ENCODE data around the gene KIF19. TPM values are rescaled to one million over a fixed set of nuclear protein-coding genes. Genes with fewer than 3 reads are reported as not detected.

The KIF19 gene
- polyA plus RNA-seq, 1 experiment, result not detected

DNA sequence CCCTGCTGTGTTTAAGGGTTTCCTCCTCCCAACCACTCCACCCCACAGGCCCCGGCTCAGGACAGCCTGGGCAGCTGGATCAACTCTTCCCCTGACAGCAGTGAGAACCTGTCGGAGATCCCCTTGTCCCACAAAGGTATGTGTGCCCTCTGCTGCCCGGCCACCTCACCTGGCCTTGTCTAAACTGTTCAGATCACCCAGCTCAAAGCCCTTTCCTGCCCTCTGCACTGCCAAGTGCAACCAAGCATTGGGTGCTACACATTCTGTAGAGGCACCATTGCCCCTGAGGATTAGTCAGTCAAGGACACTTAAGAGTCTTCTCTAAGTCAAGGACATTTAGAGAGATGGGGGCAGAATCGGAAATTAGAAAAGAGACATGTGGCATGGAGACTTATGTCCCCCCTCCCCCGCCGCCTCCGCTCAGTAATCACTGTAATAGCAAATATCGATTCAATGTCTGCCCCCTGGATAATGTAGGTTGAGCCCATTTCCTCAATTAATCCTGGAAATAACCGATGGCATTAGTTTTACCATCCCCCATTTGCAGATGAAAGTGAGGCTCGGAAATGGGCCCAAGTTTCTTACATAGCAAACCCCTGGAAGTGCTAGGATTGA, 27.5 kb downstream of the KIF19 start:
- ChIA-PET CTCF (interaction anchor here (1.1 to 1.4 kb wide), 2 partner anchors 14 to 91 kb away, joined by 3 read pairs; partner anchors contain the start of gene GPR142), POLR2A (no interaction called here)
- H3K36me3 ChIP-seq (ENCODE audit: control insufficient read depth, insufficient read depth, low read length), result no peaks in the 10 kb centered on the region
- no peak for DNase-seq (ENCODE audit: low read depth)
- peaks cover 2% of the 10 kb centered on the region for H3K27me3 ChIP-seq (ENCODE audit: control insufficient read depth, insufficient read depth, low read length)
- no peak overlapping the region for H3K4me3 ChIP-seq (ENCODE audit: low read depth, low read length)
- TF ChIP-seq, protein P1, sequence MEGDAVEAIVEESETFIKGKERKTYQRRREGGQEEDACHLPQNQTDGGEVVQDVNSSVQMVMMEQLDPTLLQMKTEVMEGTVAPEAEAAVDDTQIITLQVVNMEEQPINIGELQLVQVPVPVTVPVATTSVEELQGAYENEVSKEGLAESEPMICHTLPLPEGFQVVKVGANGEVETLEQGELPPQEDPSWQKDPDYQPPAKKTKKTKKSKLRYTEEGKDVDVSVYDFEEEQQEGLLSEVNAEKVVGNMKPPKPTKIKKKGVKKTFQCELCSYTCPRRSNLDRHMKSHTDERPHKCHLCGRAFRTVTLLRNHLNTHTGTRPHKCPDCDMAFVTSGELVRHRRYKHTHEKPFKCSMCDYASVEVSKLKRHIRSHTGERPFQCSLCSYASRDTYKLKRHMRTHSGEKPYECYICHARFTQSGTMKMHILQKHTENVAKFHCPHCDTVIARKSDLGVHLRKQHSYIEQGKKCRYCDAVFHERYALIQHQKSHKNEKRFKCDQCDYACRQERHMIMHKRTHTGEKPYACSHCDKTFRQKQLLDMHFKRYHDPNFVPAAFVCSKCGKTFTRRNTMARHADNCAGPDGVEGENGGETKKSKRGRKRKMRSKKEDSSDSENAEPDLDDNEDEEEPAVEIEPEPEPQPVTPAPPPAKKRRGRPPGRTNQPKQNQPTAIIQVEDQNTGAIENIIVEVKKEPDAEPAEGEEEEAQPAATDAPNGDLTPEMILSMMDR (IDR thresholded peaks at IDR 0.05; ENCODE audit: insufficient read depth, low read depth, low read length), result no peak

DNA sequence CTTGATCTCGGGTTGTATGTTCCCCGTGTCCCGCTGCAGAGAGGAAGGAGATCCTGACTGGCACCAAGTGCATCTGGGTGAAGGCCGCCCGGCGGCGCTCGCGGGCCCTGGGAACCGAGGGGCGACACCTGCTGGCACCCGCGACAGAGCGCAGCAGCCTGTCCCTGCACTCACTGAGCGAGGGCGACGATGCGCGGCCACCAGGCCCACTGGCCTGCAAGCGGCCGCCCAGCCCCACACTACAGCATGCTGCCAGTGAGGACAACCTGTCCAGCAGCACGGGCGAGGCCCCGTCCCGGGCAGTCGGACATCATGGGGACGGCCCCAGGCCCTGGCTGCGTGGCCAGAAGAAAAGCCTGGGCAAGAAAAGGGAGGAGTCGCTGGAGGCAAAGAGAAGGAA, 28.1 kb downstream of the KIF19 start:
- Histone ChIP-seq H3K36me3 (ENCODE audit: control insufficient read depth, insufficient read depth, low read length) (no peaks in the 10 kb centered on the region), H3K4me3 (ENCODE audit: low read depth, low read length) (no peak overlapping the region), H3K27me3 (ENCODE audit: control insufficient read depth, insufficient read depth, low read length) (peaks cover 2% of the 10 kb centered on the region)
- TF ChIP-seq, protein P1 (IDR thresholded peaks at IDR 0.05; ENCODE audit: insufficient read depth, low read depth, low read length), result 0 out of 2 replicates have a peak, but pooled peaks have one; percentile 9
- CTCF ChIA-PET, result no interaction called here
- POLR2A ChIA-PET, result no interaction called here
- no peak for DNase-seq (ENCODE audit: low read depth)

DNA sequence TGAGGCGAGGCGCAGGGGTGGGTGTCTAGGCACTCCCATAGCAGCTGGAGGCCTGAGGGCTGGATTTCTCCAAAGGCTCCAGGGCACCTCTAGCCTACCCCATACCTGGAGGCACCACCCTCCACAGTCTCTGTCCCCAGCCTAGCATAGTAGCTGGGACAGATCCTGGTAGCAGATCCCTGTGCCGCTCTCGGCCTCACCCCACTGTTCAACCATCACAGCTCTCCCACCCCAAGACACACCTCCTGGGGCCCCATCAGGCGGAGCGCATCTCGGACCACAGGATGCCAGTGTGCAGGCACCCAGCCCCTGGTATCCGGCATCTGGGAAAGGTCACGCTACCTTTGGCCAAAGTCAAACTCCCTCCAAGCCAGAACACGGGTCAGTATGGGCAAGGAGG, 28.5 kb downstream of the KIF19 start:
- ChIA-PET CTCF (no interaction called here), POLR2A (no interaction called here)
- no peak for DNase-seq (ENCODE audit: low read depth)
- H3K36me3 ChIP-seq (ENCODE audit: control insufficient read depth, insufficient read depth, low read length), result no peaks in the 10 kb centered on the region
- H3K4me3 ChIP-seq (ENCODE audit: low read depth, low read length), result no peak overlapping the region
- peaks cover 2% of the 10 kb centered on the region for H3K27me3 ChIP-seq (ENCODE audit: control insufficient read depth, insufficient read depth, low read length)
- TF ChIP-seq, protein P1 (IDR thresholded peaks at IDR 0.05; ENCODE audit: insufficient read depth, low read depth, low read length), result no peak

DNA sequence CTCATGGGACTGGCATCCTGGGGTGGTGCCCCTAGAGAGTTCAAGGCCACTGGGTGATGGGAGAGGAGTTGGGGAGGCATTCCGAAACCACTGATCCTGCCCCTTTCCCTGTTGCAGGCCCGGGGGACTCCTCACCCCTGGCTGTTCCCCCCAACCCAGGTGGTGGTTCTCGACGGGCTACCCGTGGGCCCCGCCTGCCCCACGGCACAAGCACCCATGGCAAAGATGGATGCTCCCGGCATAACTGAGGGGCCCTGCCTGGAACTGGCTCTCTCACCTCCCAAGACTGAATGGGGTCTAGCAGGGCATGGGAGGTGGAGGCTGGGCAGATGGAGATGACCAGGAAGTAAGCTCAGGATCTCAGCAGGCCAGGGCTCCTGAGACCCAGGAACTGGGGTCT, 29.0 kb downstream of the KIF19 start:
- no peak for DNase-seq (ENCODE audit: low read depth)
- H3K4me3 ChIP-seq (ENCODE audit: low read depth, low read length), result no peak overlapping the region
- POLR2A ChIA-PET, result no interaction called here
- peaks cover 2% of the 10 kb centered on the region for H3K27me3 ChIP-seq (ENCODE audit: control insufficient read depth, insufficient read depth, low read length)
- TF ChIP-seq, protein P1 (IDR thresholded peaks at IDR 0.05; ENCODE audit: insufficient read depth, low read depth, low read length), result no peak
- CTCF ChIA-PET, result no interaction called here
- no peaks in the 10 kb centered on the region for H3K36me3 ChIP-seq (ENCODE audit: control insufficient read depth, insufficient read depth, low read length)

DNA sequence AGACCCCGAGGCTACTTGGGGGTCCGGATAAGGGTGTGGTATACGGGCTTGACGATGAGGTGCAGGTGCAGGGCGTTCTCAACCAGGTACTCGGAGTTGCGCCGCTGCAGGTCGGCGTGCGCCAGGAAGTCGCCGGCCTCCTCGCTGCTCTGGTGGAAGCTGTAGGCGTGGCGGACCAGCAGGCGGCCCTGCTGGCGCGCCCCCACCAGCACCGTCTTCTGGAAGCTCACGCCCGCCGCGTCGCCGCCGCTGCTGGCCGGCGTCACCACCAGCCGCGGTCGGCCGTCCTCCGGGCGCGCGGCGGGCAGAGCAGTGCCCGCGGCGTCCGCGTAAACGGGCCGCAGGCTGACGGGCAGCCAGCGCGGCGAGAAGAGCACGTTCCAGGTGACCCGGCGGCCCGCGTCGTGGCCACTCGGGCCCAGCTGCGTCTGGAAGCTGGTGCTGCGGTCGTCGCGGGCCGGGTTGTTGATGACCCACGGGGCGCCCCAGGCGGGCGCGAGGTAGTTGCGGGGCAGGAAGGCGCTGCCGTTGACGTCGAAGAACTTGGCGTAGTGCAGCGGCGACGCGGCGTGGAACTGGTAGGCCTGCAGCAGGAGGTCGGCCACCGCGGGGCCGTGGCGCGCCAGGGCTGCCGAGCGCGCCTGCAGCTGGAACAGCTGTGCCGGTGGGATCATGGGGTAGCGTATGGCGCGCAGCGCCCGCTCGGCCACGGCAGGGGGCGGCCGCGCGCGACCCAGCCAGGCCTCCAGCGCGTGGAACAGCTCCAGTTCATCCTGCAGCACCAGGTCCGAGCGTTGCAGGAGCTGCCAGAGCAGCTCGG, 30.8 kb downstream of the KIF19 start:
- CTCF ChIA-PET, result interaction anchor here (1.4 to 1.8 kb wide), 2 partner anchors 11 to 100 kb away, joined by 3 to 8 read pairs; partner anchors contain the start of gene GPR142
- no peak overlapping the region for H3K4me3 ChIP-seq (ENCODE audit: low read depth, low read length)
- DNase-seq (ENCODE audit: low read depth), result no peak
- peaks cover 6% of the 10 kb centered on the region for H3K27me3 ChIP-seq (ENCODE audit: control insufficient read depth, insufficient read depth, low read length)
- TF ChIP-seq, protein P1 (IDR thresholded peaks at IDR 0.05; ENCODE audit: insufficient read depth, low read depth, low read length), result no peak
- H3K36me3 ChIP-seq (ENCODE audit: control insufficient read depth, insufficient read depth, low read length), result no peaks in the 10 kb centered on the region
- POLR2A ChIA-PET, result no interaction called here
